Measurements from ENCODE around the gene KAT2B. TPM values are rescaled to one million over a fixed set of nuclear protein-coding genes. Genes with fewer than 3 reads are reported as not detected.
A peak's percentile ranks its signal among the peaks of the same experiment; 100 is the strongest.

Gene KAT2B
- total RNA-seq, 4 donors from 2014 or later = 30.8 to 57.3 (median 44.0) TPM

- peaks cover 0 to 17% of the 10 kb centered on the region in 2 donors for H3K36me3 ChIP-seq
- H3K27me3 ChIP-seq = no peaks in the 10 kb centered on the region
- no peaks in the 10 kb centered on the region for H3K9me3 ChIP-seq
- WGBS, 2 donors (ENCODE audit: low coverage in 1 of 2) = 62 to 63% methylated on average over 2 of the region's 2 CpGs
- peak overlapping the region in 2 of 4 donors; percentile 1 to 44 for H3K27ac ChIP-seq
- H3K4me3 ChIP-seq = no peak overlapping the region
- ATAC-seq = no peak
- TF ChIP-seq POLR2A (IDR thresholded peaks at IDR 0.05) (no peak), CTCF (IDR thresholded peaks at IDR 0.05) (no peak)
- peaks cover 0 to 48% (median 0%) of the 10 kb centered on the region in 3 donors for H3K4me1 ChIP-seq
These were observed 30.9 kb downstream of the KAT2B start for GRCh38 chr3:20071175-20071574.

- Histone ChIP-seq H3K4me3 (no peak overlapping the region), H3K27ac (peak overlapping the region in 2 of 4 donors; percentile 1 to 44), H3K9me3 (no peaks in the 10 kb centered on the region), H3K4me1 (peaks cover 0 to 36% (median 0%) of the 10 kb centered on the region in 3 donors), H3K36me3 (peaks cover 0 to 17% of the 10 kb centered on the region in 2 donors), H3K27me3 (no peaks in the 10 kb centered on the region)
- no peak for TF ChIP-seq CTCF (IDR thresholded peaks at IDR 0.05)
- no peak for TF ChIP-seq POLR2A (IDR thresholded peaks at IDR 0.05)
- ATAC-seq = no peak
- WGBS, 2 donors (ENCODE audit: low coverage in 1 of 2) = 79 to 87% methylated on average over 5 to 6 of the region's 6 CpGs
These were observed 32.2 kb downstream of the KAT2B start for GRCh38 chr3:20072422-20072821.

GRCh38 chr3:20073068-20073467, 32.8 kb downstream of the KAT2B start:
- WGBS, 2 donors (ENCODE audit: low coverage in 1 of 2) = 79 to 85% methylated on average over 5 of the region's 5 CpGs
- TF ChIP-seq POLR2A (IDR thresholded peaks at IDR 0.05) (no peak), POLR2AphosphoS5 (IDR thresholded peaks at IDR 0.05) (no peak), EP300 (IDR thresholded peaks at IDR 0.05) (no peak), CTCF (IDR thresholded peaks at IDR 0.05) (no peak)
- Histone ChIP-seq H3K4me1 (peaks cover 0 to 29% (median 0%) of the 10 kb centered on the region in 3 donors), H3K27ac (peak overlapping the region in 1 of 4 donors; percentile 6), H3K27me3 (no peaks in the 10 kb centered on the region), H3K36me3 (peaks cover 0 to 17% of the 10 kb centered on the region in 2 donors), H3K4me3 (no peak overlapping the region), H3K9me3 (no peaks in the 10 kb centered on the region)
- ATAC-seq = no peak

- Histone ChIP-seq H3K9me3 (no peaks in the 10 kb centered on the region), H3K4me1 (peaks cover 0 to 26% (median 0%) of the 10 kb centered on the region in 3 donors), H3K27ac (no peak overlapping the region), H3K27me3 (no peaks in the 10 kb centered on the region), H3K36me3 (peaks cover 0 to 17% of the 10 kb centered on the region in 2 donors), H3K4me3 (no peak overlapping the region)
- no peak for TF ChIP-seq CTCF (IDR thresholded peaks at IDR 0.05)
- TF ChIP-seq EP300 (IDR thresholded peaks at IDR 0.05) = no peak
- no peak for TF ChIP-seq POLR2A (IDR thresholded peaks at IDR 0.05)
- no peak for TF ChIP-seq POLR2AphosphoS5 (IDR thresholded peaks at IDR 0.05)
- 66 to 76% methylated on average over 4 of the region's 4 CpGs for WGBS, 2 donors (ENCODE audit: low coverage in 1 of 2)
- no peak for ATAC-seq
These were observed 33.4 kb downstream of the KAT2B start for GRCh38 chr3:20073683-20074082.

- no peaks in the 10 kb centered on the region for H3K27me3 ChIP-seq
- TF ChIP-seq EP300 (IDR thresholded peaks at IDR 0.05) = no peak
- no peak for TF ChIP-seq CTCF (IDR thresholded peaks at IDR 0.05)
- no peak for TF ChIP-seq POLR2AphosphoS5 (IDR thresholded peaks at IDR 0.05)
- TF ChIP-seq POLR2A (IDR thresholded peaks at IDR 0.05) = no peak
- peaks cover 0 to 17% of the 10 kb centered on the region in 2 donors for H3K36me3 ChIP-seq
- 90 to 98% methylated on average over 2 to 6 of the region's 6 CpGs for WGBS, 2 donors (ENCODE audit: low coverage in 1 of 2)
- H3K4me3 ChIP-seq = no peak overlapping the region
- ATAC-seq = no peak
- H3K4me1 ChIP-seq = peaks cover 0 to 23% (median 0%) of the 10 kb centered on the region in 3 donors
- no peaks in the 10 kb centered on the region for H3K9me3 ChIP-seq
- H3K27ac ChIP-seq = no peak overlapping the region
These were observed 34.2 kb downstream of the KAT2B start for GRCh38 chr3:20074226-20075063.

Data from gastroesophageal sphincter (tissue), 4 donors.